H1 (cell line): Measurements from ENCODE around the gene QSOX2. TPM values are rescaled to one million over a fixed set of nuclear protein-coding genes. Genes with fewer than 3 reads are reported as not detected.

Experiments used
- CTCF ChIA-PET: fragments of 300-600 bp; sonication (Branson Sonifier 250); formaldehyde crosslinking; loops from one replicate; lab custom pipeline; 2021; ENCODE audit not compliant: partially characterized antibody; lab: Charles Lee
- POLR2A ChIA-PET: fragments of 300-600 bp; sonication (Branson Sonifier 250); formaldehyde crosslinking; loops from one replicate; lab custom pipeline; 2021; ENCODE audit warnings: inconsistent platforms; ENCODE audit not compliant: partially characterized antibody; lab: Charles Lee
- DNase-seq, 2 experiments: peaks; one replicate each; pipeline versions ENCODE4 v3.0.0 to v3.0.0-alpha.2; 2010 to 2022; ENCODE audit warnings: low spot score in 2 of 2, low read depth in 1 of 2, mixed read lengths in 1 of 2
- FAIRE-seq: peaks from 2 replicates; lab custom pipeline; 2011; peaks lifted over from hg19 to GRCh38; lab: Jason Lieb, UNC
- H2AFZ ChIP-seq: 2 replicates; pipeline ENCODE4 v1.8.1; 2012; ENCODE audit warnings: low read length, inconsistent platforms
- H2AK5ac ChIP-seq: 2 replicates; pipeline ENCODE4 v1.6.1; 2013; ENCODE audit warnings: low read depth, low read length
- H2BK120ac ChIP-seq: replicated peaks from 2 replicates; pipeline ENCODE3; 2013; ENCODE audit warnings: low read depth, low read length, inconsistent platforms
- H2BK12ac ChIP-seq: 2 replicates; pipeline ENCODE4 v1.6.1; 2013; ENCODE audit warnings: low read depth, low read length
- H2BK15ac ChIP-seq: 2 replicates; pipeline ENCODE4 v1.6.1; 2013; ENCODE audit warnings: low read length
- H2BK20ac ChIP-seq: 2 replicates; pipeline ENCODE4 v1.6.1; 2013; ENCODE audit warnings: low read length
- H2BK5ac ChIP-seq: 2 replicates; pipeline ENCODE4 v1.6.1; 2013; ENCODE audit warnings: low read depth, low read length
- H3K14ac ChIP-seq: 2 replicates; pipeline ENCODE4 v1.6.1; 2013; ENCODE audit warnings: inconsistent platforms; ENCODE audit not compliant: insufficient read length
- H3K18ac ChIP-seq: 2 replicates; pipeline ENCODE4 v1.6.1; 2013; ENCODE audit warnings: low read length; ENCODE audit errors: extremely low read depth
- H3K23ac ChIP-seq: 2 replicates; pipeline ENCODE4 v1.6.1; 2013; ENCODE audit warnings: inconsistent platforms; ENCODE audit not compliant: insufficient read length
- H3K23me2 ChIP-seq: 2 replicates; pipeline ENCODE4 v1.6.1; 2013; ENCODE audit warnings: low read depth, low read length
- H3K27ac ChIP-seq: 2 replicates; pipeline ENCODE4 v1.6.1; 2011; ENCODE audit warnings: low read depth, low read length, inconsistent platforms
- H3K27me3 ChIP-seq, 4 experiments: replicated peaks in 1 of 4; 1 replicate in 1 of 4; 2 replicates in 3 of 4; pipeline versions ENCODE4 v1.6.1 to v1.8.1; 2011 to 2013; ENCODE audit warnings: low read length in 3 of 4, mild to moderate bottlenecking in 3 of 4, inconsistent platforms in 2 of 4, mixed read lengths in 2 of 4, moderate library complexity in 1 of 4; ENCODE audit not compliant: control insufficient read depth in 3 of 4, insufficient read depth in 3 of 4; ENCODE audit errors: extremely low read depth in 1 of 4
- H3K36me3 ChIP-seq, 4 experiments: 2 replicates each; pipeline versions ENCODE4 v1.6.1 to v1.8.1; 2011 to 2013; ENCODE audit warnings: mild to moderate bottlenecking in 4 of 4, low read length in 3 of 4, moderate library complexity in 2 of 4, control low read depth in 1 of 4, inconsistent platforms in 1 of 4; ENCODE audit not compliant: insufficient read depth in 4 of 4, control insufficient read depth in 2 of 4
- H3K4ac ChIP-seq: replicated peaks from 2 replicates; pipeline ENCODE3; 2013; ENCODE audit warnings: low read length, low read depth, mixed read lengths, inconsistent platforms; ENCODE audit not compliant: insufficient read length
- H3K4me1 ChIP-seq, 4 experiments: replicated peaks in 1 of 4; 1 replicate in 1 of 4; 2 replicates in 3 of 4; pipeline versions ENCODE4 v1.6.1 to v1.8.1; 2011 to 2013; ENCODE audit warnings: low read length in 3 of 4, inconsistent platforms in 2 of 4, mixed read lengths in 1 of 4; ENCODE audit not compliant: insufficient read depth in 4 of 4, control insufficient read depth in 3 of 4
- H3K4me2 ChIP-seq, 2 experiments: 2 replicates each; pipeline versions ENCODE4 v1.6.1 to v1.8.1; 2011 to 2013; ENCODE audit warnings: low read depth in 2 of 2, low read length in 2 of 2, control low read depth in 1 of 2, inconsistent platforms in 1 of 2, mild to moderate bottlenecking in 1 of 2; ENCODE audit not compliant: insufficient read depth in 1 of 2
- H3K4me3 ChIP-seq, 4 experiments: fragments of 200-600, 300-600 bp in 1 of 4; sonication (generic), shearing (Covaris generic), sonication (Bioruptor Twin) in 1 of 4; 2 replicates each; pipeline versions ENCODE4 v1.5.1 to v1.8.1; 2011 to 2016; ENCODE audit warnings: low read length in 4 of 4, low read depth in 3 of 4, control low read depth in 2 of 4, inconsistent platforms in 2 of 4, mild to moderate bottlenecking in 2 of 4, mixed read lengths in 1 of 4, moderate library complexity in 1 of 4; ENCODE audit not compliant: insufficient read depth in 2 of 4; ENCODE audit errors: extremely low read depth in 1 of 4
- H3K56ac ChIP-seq: replicated peaks from 2 replicates; pipeline ENCODE3; 2013; ENCODE audit warnings: low read depth, mild to moderate bottlenecking, mixed read lengths, low read length, inconsistent platforms; ENCODE audit not compliant: insufficient read length
- H3K79me1 ChIP-seq: 2 replicates; pipeline ENCODE4 v1.6.1; 2013; ENCODE audit warnings: low read depth, low read length, control low read depth
- H3K79me2 ChIP-seq, 2 experiments: 2 replicates each; pipeline versions ENCODE4 v1.6.1 to v1.8.1; 2012 to 2013; ENCODE audit warnings: low read length in 2 of 2, mild to moderate bottlenecking in 2 of 2, inconsistent platforms in 1 of 2; ENCODE audit not compliant: insufficient read depth in 2 of 2, control insufficient read depth in 1 of 2
- H3K9ac ChIP-seq, 4 experiments: replicated peaks in 1 of 4; 1 replicate in 1 of 4; 2 replicates in 3 of 4; pipeline versions ENCODE4 v1.6.1 to v1.8.1; 2011 to 2013; ENCODE audit warnings: low read depth in 3 of 4, low read length in 3 of 4, control low read depth in 2 of 4, mild to moderate bottlenecking in 2 of 4, moderate library complexity in 2 of 4, inconsistent platforms in 1 of 4; ENCODE audit errors: extremely low read depth in 1 of 4
- H3K9me3 ChIP-seq, 2 experiments: 2 replicates each; pipeline versions ENCODE4 v1.6.1 to v1.8.1; 2012 to 2013; ENCODE audit warnings: mild to moderate bottlenecking in 2 of 2, moderate library complexity in 2 of 2, control low read depth in 1 of 2, inconsistent platforms in 1 of 2, low read depth in 1 of 2, low read length in 1 of 2, mixed read lengths in 1 of 2; ENCODE audit not compliant: insufficient read depth in 2 of 2
- H4K20me1 ChIP-seq, 2 experiments: replicated peaks in 1 of 2; 2 replicates each; pipeline versions ENCODE3 to v1.8.1; 2011 to 2013; ENCODE audit warnings: inconsistent platforms in 2 of 2, low read length in 2 of 2, mild to moderate bottlenecking in 1 of 2; ENCODE audit not compliant: insufficient read depth in 2 of 2, control insufficient read depth in 1 of 2
- H4K5ac ChIP-seq: 2 replicates; pipeline ENCODE4 v1.6.1; 2013; ENCODE audit warnings: low read length, low read depth, mixed read lengths, inconsistent platforms; ENCODE audit not compliant: insufficient read length
- H4K8ac ChIP-seq: 2 replicates; pipeline ENCODE4 v1.8.0; 2013; ENCODE audit warnings: mild to moderate bottlenecking, moderate library complexity, low read length, inconsistent platforms; ENCODE audit not compliant: insufficient read depth; ENCODE audit errors: extremely low read depth
- H4K91ac ChIP-seq: replicated peaks from 2 replicates; pipeline ENCODE3; 2013; ENCODE audit warnings: low read length, mixed read lengths, inconsistent platforms; ENCODE audit not compliant: insufficient read length
- RAD21 ChIP-seq, 2 experiments: IDR thresholded peaks in 1 of 2; conservative IDR thresholded peaks in 1 of 2; 2 replicates each; pipeline ENCODE4 v1.6.1; 2011; ENCODE audit warnings: low read depth in 2 of 2, low read length in 2 of 2, improper control_type of control experiment in 1 of 2, inconsistent platforms in 1 of 2, mild to moderate bottlenecking in 1 of 2, moderate library complexity in 1 of 2
- WGBS, 2 experiments: shearing (Covaris generic) in 1 of 2; methylation state at CpG; one replicate each; pipeline versions ENCODE4 v1.1.6 to v1.1.7; 2013 to 2015; ENCODE audit warnings: low lambda C conversion rate in 2 of 2, mixed read lengths in 2 of 2, inconsistent platforms in 1 of 2, low coverage in 1 of 2, missing lambda C conversion rate in 1 of 2; ENCODE audit not compliant: insufficient replicate concordance in 2 of 2, insufficient coverage in 1 of 2, insufficient read length in 1 of 2; ENCODE audit errors: extremely low coverage in 1 of 2, missing lambda C conversion rate in 1 of 2; 5-methylcytosine and 5-hydroxymethylcytosine counted together
- polyA plus RNA-seq, 7 experiments: library from polyadenylated mRNA; depleted of rRNA in 3 of 7; stranded (reverse) in 5 of 7; unstranded in 2 of 7; fragments of >200 nt in 5 of 7; fragments of 200-250 nt in 2 of 7; gene quantifications; 1 replicate in 5 of 7; 2 replicates in 1 of 7; 4 replicates in 1 of 7; pipeline versions ENCODE4 v1.2.1 to v1.2.3, GENCODE V29; 2011 to 2013; ENCODE audit warnings: missing spikeins in 2 of 7, mixed read lengths in 2 of 7
- total RNA-seq: library from RNA; stranded (reverse); fragmentation: NEBNext Ultra II Directional; extraction: Animal tissue kit (Norgen Biotek cat#: 25700); gene quantifications from 2 replicates; pipeline ENCODE4 v1.2.1, GENCODE V29; 2021

QSOX2 gene
- total and polyA plus RNA-seq, 2 of the 8 experiments (the other 6 are each of a cell fraction or from before 2014, with no cell fraction given): 18.0 to 28.6 TPM

- H3K4ac ChIP-seq: no peak overlapping the region
- peaks cover 0 to 14% (median 6%) of the 10 kb centered on the region in 4 experiments; a peak in 5 of 7 replicates for H3K4me1 ChIP-seq
- H4K8ac ChIP-seq: no peak overlapping the region
- H2AFZ ChIP-seq: no peak overlapping the region
- no peak for DNase-seq
- no peak overlapping the region for H2BK15ac ChIP-seq
- H3K79me2 ChIP-seq: no peaks in the 10 kb centered on the region
- no peaks in the 10 kb centered on the region for H4K20me1 ChIP-seq
- H3K79me1 ChIP-seq: no peaks in the 10 kb centered on the region
- H2BK12ac ChIP-seq: no peak overlapping the region
- H2AK5ac ChIP-seq: no peak overlapping the region
- no peak overlapping the region for H3K56ac ChIP-seq
- H3K27me3 ChIP-seq: no peaks in the 10 kb centered on the region
- POLR2A ChIA-PET: no interaction called here
- H2BK120ac ChIP-seq: no peak overlapping the region
- H4K91ac ChIP-seq: no peak overlapping the region
- no peak for TF ChIP-seq RAD21 (IDR thresholded peaks at IDR 0.05 in 1 of 2, conservative IDR thresholded peaks at IDR 0.05 in 1 of 2; ENCODE audit: low read depth in 2 of 2, low read length in 2 of 2)
- TF ChIP-seq, all 59 proteins: peak for 0
- no peak overlapping the region for H4K5ac ChIP-seq
- no peak overlapping the region for H3K9ac ChIP-seq
- no peak overlapping the region for H2BK20ac ChIP-seq
- 78% methylated on average over 12 of the region's 13 CpGs; no CpG with 5 or more reads in 1 of the 2 experiments for WGBS, 2 experiments
- no peaks in the 10 kb centered on the region for H3K9me3 ChIP-seq
- H3K4me3 ChIP-seq: no peak overlapping the region
- FAIRE-seq: no peak
- H3K18ac ChIP-seq: no peak overlapping the region
- CTCF ChIA-PET: interaction anchor here (0.8 to 2.4 kb wide), 5 partner anchors 16 to 148 kb away, joined by 3 to 5 read pairs (median 3); no protein-coding TSS in a partner anchor
- no peaks in the 10 kb centered on the region for H3K36me3 ChIP-seq
- no peak overlapping the region for H3K23ac ChIP-seq
- no peak overlapping the region for H3K4me2 ChIP-seq
- H2BK5ac ChIP-seq: no peak overlapping the region
- H3K14ac ChIP-seq: no peak overlapping the region
- H3K23me2 ChIP-seq: peaks cover 4% of the 10 kb centered on the region; the same call in 1 of the 2 replicates
- no peak overlapping the region for H3K27ac ChIP-seq
Measured at GRCh38 chr9:136270173-136270705, 24.6 kb upstream of the QSOX2 start.
